Measurements from ENCODE around the gene MAT1A. TPM values are rescaled to one million over a fixed set of nuclear protein-coding genes. Genes with fewer than 3 reads are reported as not detected.

MAT1A gene
- 0.08 TPM for total RNA-seq (2013)
- not detected for polyA plus RNA-seq
- not detected in 2 replicates for polyA minus RNA-seq
- total RNA-seq = 0 to 1.2 (median 0) reads per million in 11 experiments

DNA sequence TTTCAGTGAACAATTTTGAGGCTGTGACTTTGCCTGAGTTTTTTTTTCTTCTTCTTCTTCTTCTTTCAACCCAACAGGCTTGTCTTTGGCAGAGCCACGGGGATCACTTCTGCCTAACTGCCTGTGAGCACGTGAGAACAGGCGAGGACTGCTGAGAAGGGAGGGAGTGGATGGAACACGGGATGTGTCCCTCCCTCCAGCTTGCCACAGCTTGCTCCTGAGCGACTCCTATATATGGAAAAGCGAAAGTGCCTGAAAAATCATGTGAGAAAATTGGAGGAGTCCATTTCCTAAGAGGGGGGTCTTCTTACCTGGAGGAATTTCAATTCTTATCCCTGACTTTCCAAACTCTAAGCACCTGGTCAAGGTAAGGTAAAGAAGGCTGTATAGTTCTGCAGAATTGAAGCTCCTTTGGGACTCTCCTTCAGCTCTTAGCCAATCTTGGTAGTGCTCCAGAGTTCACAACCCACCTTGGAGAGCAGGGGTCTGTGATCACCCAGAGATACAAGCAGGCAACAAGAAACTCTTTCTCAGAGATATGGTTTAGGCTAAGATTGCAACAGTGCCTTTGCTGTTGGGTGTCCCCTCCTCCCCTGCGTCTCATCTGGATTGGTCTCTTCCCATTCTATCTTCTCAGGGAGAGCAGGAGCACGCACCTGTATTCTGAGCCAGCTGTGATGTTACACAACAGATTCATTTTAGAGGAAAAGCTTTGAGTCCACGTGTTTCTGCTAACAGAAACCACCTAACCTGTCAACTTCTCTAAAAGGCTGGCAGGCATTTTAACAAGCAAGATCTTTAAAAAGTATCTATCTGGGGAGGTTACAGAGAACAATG is at the start of gene MAT1A:
Gene MAT1A (minus strand): TSS at position 208 of the 837 bp plus-strand sequence. CDS start 235 bp downstream, outside the sequence.
- H3K36me3 Mint-ChIP-seq = no peaks in the 10 kb centered on the region
- no peaks in the 10 kb centered on the region for H4K20me1 ChIP-seq (ENCODE audit: insufficient read depth, low read length)
- TF ChIP-seq, protein P1, sequence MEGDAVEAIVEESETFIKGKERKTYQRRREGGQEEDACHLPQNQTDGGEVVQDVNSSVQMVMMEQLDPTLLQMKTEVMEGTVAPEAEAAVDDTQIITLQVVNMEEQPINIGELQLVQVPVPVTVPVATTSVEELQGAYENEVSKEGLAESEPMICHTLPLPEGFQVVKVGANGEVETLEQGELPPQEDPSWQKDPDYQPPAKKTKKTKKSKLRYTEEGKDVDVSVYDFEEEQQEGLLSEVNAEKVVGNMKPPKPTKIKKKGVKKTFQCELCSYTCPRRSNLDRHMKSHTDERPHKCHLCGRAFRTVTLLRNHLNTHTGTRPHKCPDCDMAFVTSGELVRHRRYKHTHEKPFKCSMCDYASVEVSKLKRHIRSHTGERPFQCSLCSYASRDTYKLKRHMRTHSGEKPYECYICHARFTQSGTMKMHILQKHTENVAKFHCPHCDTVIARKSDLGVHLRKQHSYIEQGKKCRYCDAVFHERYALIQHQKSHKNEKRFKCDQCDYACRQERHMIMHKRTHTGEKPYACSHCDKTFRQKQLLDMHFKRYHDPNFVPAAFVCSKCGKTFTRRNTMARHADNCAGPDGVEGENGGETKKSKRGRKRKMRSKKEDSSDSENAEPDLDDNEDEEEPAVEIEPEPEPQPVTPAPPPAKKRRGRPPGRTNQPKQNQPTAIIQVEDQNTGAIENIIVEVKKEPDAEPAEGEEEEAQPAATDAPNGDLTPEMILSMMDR (IDR thresholded peaks at IDR 0.05) = no peak
- DNase-seq = no peak
- H3K27me3 Mint-ChIP-seq (ENCODE audit: low read depth in 3 of 3) = peaks cover 2 to 8% (median 3%) of the 10 kb centered on the region in 3 donors
- no peak within 1 kb of the TSS for H3K4me3 Mint-ChIP-seq
- H3K4me1 ChIP-seq (ENCODE audit: control insufficient read depth in 1 of 2, insufficient read depth in 2 of 2, low read length in 2 of 2) = no peaks in the 10 kb centered on the region
- no peak within 1 kb of the TSS for H3K27ac Mint-ChIP-seq
- no peaks in the 10 kb centered on the region for H3K9me3 ChIP-seq (replicated peaks in 1 of 2; ENCODE audit: control insufficient read depth in 1 of 2, insufficient read depth in 1 of 2, low read length in 2 of 2)
- H2AFZ ChIP-seq (ENCODE audit: insufficient read depth, low read depth, low read length, poor library complexity, severe bottlenecking) = no peak within 1 kb of the TSS
- H3K36me3 ChIP-seq (replicated peaks in 1 of 2; ENCODE audit: control insufficient read depth in 1 of 2, insufficient read depth in 2 of 2, low read length in 2 of 2) = no peaks in the 10 kb centered on the region
- H3K9me3 Mint-ChIP-seq = no peaks in the 10 kb centered on the region
- H3K4me1 Mint-ChIP-seq = peaks cover 6% of the 10 kb centered on the region
- H3K4me2 ChIP-seq (replicated peaks; ENCODE audit: extremely low read depth, low read length, poor library complexity, severe bottlenecking) = no peak within 1 kb of the TSS
- no peak within 1 kb of the TSS for H3K4me3 ChIP-seq (replicated peaks in 1 of 3; ENCODE audit: low read depth in 2 of 3, low read length in 3 of 3)
- 33% methylated on average over 1 of the region's 9 CpGs for WGBS (ENCODE audit: insufficient coverage)
- H3K27me3 ChIP-seq (ENCODE audit: control insufficient read depth in 2 of 2, insufficient read depth in 2 of 2, low read length in 2 of 2) = peaks cover 0 to 2% of the 10 kb centered on the region in 2 donors
- intact Hi-C loops (cut with micrococcal nuclease) = no loop called here
- H3K79me2 ChIP-seq (ENCODE audit: insufficient read depth, low read length) = no peaks in the 10 kb centered on the region
- no peak within 1 kb of the TSS for H3K9ac ChIP-seq (ENCODE audit: insufficient read depth, low read length, poor library complexity, severe bottlenecking)
- H3K27ac ChIP-seq (ENCODE audit: low read depth in 1 of 2, low read length in 2 of 2) = no peak within 1 kb of the TSS

DNA sequence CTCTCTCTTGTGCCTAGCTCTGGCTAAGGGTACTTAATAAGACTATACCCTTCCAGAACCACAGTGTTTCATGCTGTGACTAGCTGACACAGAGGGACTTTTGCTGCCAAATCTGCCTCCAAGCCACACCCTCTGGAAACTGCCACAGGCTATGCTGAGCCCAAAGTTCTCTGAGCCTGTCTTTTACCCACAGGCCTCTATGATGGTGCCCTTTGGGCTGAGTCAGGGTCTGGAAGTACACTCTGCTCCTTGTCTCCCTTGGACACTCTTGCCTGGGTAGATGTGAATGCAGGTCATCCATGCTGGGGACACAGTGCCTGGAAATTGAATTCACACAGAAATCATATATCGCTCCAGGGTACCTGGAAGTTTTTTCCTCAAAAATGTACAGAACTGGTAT is 44.5 kb upstream of the MAT1A start:
- TF ChIP-seq, protein P1 (IDR thresholded peaks at IDR 0.05) = no peak
- no peak overlapping the region for H3K4me3 Mint-ChIP-seq
- no peaks in the 10 kb centered on the region for H3K9me3 ChIP-seq (replicated peaks in 1 of 2; ENCODE audit: control insufficient read depth in 1 of 2, insufficient read depth in 1 of 2, low read length in 2 of 2)
- no peaks in the 10 kb centered on the region for H3K4me1 Mint-ChIP-seq
- H2AFZ ChIP-seq (ENCODE audit: insufficient read depth, low read depth, low read length, poor library complexity, severe bottlenecking) = no peak overlapping the region
- peaks cover 1 to 2% (median 1%) of the 10 kb centered on the region in 3 donors for H3K27me3 Mint-ChIP-seq (ENCODE audit: low read depth in 3 of 3)
- H3K27ac ChIP-seq (ENCODE audit: low read depth in 1 of 2, low read length in 2 of 2) = no peak overlapping the region
- no peaks in the 10 kb centered on the region for H3K36me3 ChIP-seq (replicated peaks in 1 of 2; ENCODE audit: control insufficient read depth in 1 of 2, insufficient read depth in 2 of 2, low read length in 2 of 2)
- WGBS (ENCODE audit: insufficient coverage) = no CpG with 5 or more reads among the region's 1 CpG
- no peak for DNase-seq
- H3K9me3 Mint-ChIP-seq = no peaks in the 10 kb centered on the region
- peak overlapping the region in 1 of 7 donors; percentile 19 for H3K27ac Mint-ChIP-seq
- H3K79me2 ChIP-seq (ENCODE audit: insufficient read depth, low read length) = no peaks in the 10 kb centered on the region
- no peak overlapping the region for H3K4me2 ChIP-seq (replicated peaks; ENCODE audit: extremely low read depth, low read length, poor library complexity, severe bottlenecking)
- intact Hi-C loops (cut with micrococcal nuclease) = no loop called here
- no peak overlapping the region for H3K4me3 ChIP-seq (replicated peaks in 1 of 3; ENCODE audit: low read depth in 2 of 3, low read length in 3 of 3)
- no peaks in the 10 kb centered on the region for H4K20me1 ChIP-seq (ENCODE audit: insufficient read depth, low read length)
- H3K36me3 Mint-ChIP-seq = no peaks in the 10 kb centered on the region
- H3K9ac ChIP-seq (ENCODE audit: insufficient read depth, low read length, poor library complexity, severe bottlenecking) = no peak overlapping the region
- H3K27me3 ChIP-seq (ENCODE audit: control insufficient read depth in 2 of 2, insufficient read depth in 2 of 2, low read length in 2 of 2) = no peaks in the 10 kb centered on the region
- no peaks in the 10 kb centered on the region for H3K4me1 ChIP-seq (ENCODE audit: control insufficient read depth in 1 of 2, insufficient read depth in 2 of 2, low read length in 2 of 2)

Data from CD14-positive monocyte (primary cell).